ENCODE measurements around the gene HNRNPA1.

DNA sequence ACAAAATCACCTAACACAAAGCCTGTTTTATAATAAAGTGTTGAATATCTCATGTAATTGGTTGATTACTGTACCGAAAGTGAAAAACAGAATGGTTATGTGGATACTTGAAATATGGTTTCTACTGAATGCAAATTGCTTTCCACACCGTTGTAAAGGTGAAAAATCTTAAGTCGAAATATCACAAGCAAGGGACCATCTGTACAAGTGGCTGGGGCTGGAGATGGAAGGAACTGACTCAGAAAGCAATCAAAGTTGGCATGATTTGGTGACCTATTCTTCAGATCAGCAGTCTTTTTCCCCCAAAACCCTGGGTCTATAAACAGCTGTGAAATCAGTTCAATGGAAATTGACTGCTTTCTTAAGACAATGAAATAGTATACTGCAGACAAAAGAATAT is 4.2 kb upstream of the HNRNPA1 start:
- TF ChIP-seq, protein P1, sequence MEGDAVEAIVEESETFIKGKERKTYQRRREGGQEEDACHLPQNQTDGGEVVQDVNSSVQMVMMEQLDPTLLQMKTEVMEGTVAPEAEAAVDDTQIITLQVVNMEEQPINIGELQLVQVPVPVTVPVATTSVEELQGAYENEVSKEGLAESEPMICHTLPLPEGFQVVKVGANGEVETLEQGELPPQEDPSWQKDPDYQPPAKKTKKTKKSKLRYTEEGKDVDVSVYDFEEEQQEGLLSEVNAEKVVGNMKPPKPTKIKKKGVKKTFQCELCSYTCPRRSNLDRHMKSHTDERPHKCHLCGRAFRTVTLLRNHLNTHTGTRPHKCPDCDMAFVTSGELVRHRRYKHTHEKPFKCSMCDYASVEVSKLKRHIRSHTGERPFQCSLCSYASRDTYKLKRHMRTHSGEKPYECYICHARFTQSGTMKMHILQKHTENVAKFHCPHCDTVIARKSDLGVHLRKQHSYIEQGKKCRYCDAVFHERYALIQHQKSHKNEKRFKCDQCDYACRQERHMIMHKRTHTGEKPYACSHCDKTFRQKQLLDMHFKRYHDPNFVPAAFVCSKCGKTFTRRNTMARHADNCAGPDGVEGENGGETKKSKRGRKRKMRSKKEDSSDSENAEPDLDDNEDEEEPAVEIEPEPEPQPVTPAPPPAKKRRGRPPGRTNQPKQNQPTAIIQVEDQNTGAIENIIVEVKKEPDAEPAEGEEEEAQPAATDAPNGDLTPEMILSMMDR (conservative IDR thresholded peaks at IDR 0.05 in 1 of 2, IDR thresholded peaks at IDR 0.05 in 1 of 2; ENCODE audit: low read depth in 1 of 2, low read length in 2 of 2), result no peak
- no peak for TF ChIP-seq EZH2 (IDR thresholded peaks at IDR 0.05; ENCODE audit: low read length, missing control alignments)
